T-helper 2 cell (primary cell): Measurements from ENCODE around the gene ARMH1.
"Not testable (repeated sequence)": the region's sequence is repeated elsewhere in the genome, so short reads cannot be mapped to it uniquely, and the experiment has no call there.

ENCODE experiments used
- DNase-seq, 5 experiments: peaks; one replicate each; pipeline versions ENCODE4 v3.0.0 to v3.0.0-alpha.2; 2012 to 2022

The ARMH1 gene

DNA sequence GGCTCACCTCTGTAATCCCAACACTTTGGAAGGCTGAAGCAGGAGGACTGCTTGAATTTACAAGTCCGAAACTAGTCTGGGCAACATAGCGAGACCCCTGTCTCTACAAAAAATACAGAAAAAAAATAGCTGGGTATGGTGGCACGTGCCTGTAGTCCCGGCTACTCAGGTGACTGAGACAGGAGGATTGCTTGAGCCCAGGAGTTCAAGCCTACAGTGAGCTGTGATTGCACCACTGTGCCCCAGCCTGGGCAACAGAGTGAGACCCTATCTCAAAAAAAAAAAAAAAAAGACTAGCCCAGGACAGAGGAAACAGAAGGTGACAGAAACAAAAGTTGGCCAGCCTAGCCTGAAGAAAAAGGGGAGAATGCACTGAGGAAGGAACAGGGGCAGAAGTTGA is 21.2 kb downstream of the ARMH1 start:
- DNase-seq = no peak

DNA sequence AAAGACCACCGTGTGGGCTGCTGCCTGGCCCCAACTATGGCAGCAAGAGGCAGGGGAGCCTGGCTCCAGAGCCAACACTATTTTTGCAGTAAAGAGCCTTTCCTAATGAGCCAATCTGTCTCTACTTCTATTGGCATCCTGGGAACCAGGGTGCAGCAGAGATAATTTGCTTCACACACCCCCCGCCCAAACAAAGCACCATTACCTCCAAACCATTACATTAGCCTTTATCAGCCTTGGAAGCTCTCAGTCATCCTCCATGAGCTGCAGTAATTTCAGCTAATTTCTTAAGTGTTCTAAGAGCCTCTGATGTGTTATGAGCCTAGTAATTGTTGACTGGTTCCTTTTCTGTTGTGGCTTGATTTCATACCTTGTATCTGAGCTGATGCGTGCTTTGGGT is 21.6 kb downstream of the ARMH1 start:
- no peak for DNase-seq

DNA sequence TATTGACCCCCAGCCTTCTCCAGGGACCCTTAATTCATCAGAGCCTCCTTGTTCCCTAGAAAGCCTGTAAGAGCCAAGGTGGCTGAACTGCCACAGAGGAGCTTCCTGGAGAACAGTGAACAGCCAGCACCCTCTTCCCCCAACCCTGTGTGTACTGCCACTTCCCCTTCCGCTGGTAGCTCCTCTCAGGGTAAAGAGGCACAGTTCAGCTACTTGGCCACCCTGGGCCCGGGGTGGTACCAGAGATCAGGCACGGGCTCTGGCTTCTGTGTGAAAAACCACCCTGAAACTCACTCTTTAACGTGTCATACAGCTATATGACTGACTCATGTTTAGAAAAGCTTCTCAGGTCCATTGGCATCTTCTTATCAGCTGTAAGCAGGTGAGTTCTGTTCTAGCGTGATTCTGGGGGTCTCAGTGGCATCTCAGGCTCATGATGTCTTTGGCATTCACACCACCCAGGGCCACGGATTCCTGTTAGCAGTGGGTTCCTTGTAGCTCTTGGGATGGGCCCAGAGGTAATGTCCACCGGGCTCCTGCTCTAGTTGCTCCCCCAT is 22.4 kb downstream of the ARMH1 start:
- DNase-seq = peak in 2 of 5 experiments; percentile 20 to 74

DNA sequence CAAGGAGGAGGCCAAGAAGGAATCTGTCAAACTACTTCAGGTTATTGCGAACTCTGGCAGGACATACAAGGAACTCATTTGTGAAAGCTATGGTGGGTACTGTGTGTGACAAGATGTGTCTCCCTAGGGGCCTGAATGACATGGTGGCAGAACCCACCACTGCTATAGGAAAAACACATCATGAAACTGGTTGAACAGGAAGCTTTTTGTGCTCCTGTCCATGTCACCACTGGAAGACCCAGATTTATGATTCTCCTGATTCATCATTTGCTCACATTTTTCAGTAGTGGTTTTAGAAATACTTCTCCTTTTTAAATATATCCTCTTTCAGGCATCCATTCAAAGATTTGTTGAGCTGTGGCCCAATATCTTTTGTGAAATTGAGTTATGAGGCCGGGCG is 23.6 kb downstream of the ARMH1 start:
- no peak for DNase-seq

DNA sequence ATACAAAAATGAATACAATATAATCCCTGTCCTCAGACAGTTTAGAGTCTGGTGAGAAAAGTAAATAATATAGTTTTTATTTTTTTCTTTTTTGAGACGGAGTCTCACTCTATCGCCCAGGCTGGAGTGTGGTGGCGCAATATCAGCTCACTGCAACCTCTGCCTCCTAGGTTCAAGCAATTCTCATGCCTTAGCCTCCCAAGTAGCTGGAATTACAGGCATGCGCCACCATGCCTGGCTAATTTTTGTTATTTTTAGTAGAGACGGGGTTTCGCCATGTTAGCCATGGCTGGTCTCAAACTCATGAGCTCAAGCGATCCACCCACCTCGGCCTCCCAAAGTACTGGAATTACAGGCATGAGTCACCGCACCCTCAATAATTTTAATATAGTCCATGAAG is 24.9 kb downstream of the ARMH1 start:
- DNase-seq = not testable (repeated sequence)

DNA sequence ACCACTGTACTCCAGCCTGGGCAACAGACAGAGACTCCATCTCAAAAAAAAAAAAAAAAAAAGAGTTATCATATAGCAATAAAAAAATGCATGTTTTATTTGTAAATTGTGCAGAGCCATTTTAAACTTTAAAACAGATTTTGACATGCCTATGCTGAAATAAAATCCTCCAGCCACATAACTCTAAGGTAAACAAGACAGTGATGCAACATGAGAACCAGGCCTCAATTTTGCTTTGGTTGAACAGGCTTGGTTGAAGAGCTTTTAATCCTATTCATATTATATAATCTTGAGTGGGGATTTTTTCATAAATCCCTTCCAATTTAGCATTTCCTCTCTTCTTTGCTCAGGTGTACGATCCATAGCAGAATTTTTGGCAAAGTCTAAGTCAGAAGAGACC is 26.1 kb downstream of the ARMH1 start:
- DNase-seq = no peak

DNA sequence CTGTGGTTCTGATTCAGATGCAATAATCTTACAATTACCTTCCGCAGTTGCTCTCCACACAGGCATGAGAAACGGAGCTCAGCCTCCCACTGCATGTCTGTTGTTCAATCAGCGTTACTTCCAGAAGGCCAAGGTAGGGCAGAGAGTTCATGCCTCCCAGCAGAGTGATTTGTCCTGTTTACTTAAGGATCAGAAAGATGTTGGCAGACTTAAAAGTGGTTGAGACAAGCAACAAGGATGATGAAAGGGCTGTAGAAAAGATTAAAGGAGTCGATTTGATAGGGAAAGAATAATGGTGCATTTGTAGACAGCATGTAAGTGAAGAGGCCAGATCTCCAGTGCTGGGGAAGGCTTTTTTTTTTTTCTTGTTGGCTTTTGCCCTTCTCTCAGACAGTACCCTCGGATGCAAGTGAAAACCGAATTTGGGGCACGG is 26.6 kb downstream of the ARMH1 start:
- DNase-seq = no peak

DNA sequence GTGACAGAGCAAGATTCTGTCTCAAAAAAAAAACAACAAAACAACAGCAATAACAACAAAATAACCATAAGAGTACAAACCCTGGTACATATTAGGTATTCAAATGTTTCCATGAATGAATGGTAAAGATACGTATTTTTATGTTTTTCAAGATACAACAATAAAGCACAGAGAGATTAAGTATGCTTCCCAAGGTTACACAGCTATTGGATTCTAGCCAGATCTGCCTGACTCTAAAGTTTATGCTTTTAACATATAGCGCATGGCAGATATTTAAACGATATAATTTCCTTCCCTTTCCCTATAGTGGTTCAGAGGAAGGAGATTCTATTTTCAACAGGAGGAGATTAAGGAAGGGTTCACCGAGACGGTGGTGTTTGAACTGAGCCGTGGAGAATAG is 31.0 kb downstream of the ARMH1 start:
- DNase-seq = no peak

DNA sequence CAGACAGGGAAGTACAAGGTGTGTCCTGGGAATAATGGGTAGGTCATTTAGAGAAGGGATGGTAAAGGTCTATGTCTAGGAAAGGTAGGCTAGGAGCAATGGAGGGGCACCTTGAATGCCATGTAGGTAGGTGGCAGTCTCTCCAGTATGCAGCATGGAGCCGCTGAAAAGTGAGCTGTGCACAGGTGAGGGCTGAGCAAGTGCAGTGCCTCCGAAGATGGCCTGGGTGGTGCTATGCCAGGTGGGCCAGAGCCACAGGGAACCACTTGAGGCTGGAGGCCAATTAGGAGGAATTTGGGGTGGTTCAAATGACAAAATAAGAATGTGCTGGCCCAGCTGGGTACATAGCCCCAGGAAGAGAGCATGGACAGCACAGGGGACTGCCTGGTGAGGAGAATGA is 31.4 kb downstream of the ARMH1 start:
- no peak for DNase-seq

DNA sequence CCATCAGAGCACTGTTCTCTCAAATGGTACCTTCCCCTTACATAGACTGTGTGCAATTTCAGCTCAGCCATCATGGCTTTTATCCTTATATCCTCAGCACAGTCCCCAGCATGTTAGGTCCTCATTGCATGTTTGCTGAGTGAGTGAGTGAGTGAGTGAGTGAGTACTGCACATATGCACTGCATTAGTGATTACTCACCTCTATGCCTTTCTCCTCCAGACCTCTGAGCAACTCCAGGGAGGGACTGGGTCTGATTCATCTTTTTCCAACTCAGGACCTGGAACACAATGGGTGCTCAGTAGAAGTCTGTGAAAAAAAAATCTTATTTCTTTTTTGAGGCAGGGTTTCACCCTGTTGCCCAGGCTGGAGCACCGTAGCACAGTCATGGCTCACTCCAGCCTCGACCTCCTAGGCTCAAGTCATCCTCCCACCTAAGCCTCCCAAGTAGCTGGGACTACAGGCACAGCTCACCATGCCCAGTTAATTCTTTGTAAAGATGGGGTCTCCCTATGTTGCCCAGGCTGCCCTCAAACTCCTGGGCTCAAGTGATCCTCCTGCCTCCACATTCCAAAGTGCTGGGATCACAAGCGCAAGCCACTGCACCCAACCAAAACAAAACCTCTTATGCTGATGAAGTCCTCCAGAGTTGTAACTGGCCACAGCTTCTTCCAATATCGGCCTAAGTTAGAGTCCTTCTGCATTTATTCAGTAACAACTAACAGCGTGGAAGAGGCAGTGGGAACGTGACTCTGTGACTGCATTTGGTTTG is 32.8 kb downstream of the ARMH1 start:
- DNase-seq = no peak

DNA sequence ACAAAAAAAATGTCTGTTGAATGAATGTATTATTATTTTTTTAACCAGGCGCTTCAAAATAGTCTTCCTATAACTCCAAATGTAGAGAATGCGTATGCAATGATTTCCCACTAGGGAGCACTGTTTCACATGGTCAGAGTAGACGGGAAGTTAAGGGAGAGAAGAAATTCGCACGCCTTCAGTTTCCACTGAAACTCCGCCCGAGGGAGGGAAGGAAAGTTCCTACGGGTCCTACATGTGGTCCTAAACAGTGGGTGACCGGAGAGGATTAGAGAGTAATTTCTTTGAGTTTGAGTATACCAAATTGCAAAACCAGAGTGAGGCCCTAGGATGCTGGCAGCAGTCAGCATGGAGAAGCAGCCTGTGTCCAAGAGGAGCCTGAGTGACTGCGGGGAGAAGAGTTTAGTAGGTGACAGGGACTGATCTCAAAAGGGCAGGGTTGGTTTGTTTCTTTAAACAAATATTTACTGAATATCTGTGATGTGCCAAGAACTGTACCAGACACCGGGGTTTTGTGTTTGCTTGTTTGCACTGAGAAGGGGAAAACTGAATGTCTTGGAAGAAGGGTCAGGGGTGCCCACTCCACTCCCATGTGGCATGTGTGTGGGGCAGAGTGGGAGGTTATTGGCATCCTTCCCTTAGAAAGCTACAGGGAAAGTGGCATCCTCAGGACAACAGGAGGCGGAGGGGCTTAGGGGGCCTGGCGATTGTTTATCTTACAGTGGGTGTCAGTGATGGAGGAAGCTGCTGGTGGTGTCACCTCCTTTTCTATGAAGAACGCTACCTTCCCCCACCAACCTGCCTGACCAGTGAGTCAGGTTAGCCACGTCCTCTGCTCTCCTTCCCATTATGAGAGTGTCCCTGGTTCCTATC is 33.7 kb downstream of the ARMH1 start:
- DNase-seq = peak in 1 of 5 experiments; percentile 57

DNA sequence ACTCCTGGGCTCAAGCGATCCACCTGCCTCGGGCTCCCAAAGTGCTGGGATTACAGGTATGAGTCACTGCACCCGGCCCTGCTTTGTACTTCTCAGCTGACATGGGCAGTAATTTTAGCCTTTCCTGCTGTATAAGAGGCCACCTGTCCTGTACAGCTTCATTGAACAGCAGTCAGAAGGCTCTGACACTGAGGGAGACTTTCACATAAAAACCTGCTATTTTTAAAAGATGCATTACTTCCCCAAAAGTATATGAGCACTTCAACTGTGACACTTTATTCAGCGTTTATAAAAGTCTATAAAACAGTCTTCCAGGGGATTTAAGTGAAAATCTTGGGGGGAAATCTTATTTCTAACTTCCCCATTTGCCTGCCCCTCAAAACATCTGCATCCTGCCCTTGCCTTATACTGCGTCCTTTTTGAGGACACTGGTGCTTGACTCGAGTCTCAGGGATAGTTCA is 38.8 kb downstream of the ARMH1 start:
- DNase-seq = no peak

DNA sequence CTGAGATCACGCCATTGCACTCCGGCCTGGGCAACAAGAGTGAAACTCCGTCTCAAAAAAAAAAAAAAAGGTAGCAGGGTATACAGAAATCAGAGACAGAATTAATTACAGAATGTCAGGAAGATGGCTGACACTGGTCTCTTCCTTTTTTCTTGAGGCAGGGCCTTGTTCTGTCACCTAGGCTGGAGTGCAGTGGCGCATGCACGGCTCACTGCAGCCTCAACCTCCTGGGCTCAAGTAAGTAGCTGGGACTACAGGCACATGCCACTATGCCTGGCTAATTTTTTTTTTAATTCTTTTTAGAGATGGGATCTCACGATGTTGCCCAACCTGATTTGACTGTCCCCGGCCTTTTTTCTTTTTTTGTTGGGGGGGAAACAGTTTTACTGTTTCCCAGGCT is 40.0 kb downstream of the ARMH1 start:
- no peak for DNase-seq

DNA sequence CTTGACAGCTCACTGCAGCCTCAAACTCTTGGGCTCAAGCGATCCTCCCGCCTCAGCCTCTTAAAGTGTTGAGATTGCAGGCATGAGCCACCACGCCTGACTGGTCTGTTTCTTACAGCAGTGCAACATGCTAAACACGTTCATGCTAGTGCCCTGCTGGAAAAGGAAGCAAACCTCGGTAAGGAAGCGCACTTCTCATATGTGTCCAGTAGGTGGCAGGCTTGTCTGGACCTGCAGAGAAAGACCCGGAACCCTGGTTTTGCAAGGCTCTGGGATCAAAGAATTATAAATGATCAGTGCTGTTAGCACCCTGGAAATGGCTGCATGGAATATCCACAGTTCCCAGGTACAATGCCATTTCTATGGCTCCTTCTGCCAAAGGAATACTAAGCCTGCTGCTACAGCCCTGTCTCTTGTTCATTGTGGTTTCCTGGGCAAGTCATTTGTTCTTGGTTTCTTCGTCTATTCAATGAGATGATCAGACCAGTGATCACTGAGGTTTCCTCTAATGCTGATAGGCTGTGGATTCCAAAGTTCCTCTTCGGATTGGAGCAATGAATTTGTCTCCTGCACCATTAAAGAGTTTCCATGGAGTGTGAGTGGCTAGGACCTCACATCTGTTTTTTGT is 40.5 kb downstream of the ARMH1 start:
- DNase-seq = peak in 4 of 5 experiments; percentile 38 to 85 (median 51)

DNA sequence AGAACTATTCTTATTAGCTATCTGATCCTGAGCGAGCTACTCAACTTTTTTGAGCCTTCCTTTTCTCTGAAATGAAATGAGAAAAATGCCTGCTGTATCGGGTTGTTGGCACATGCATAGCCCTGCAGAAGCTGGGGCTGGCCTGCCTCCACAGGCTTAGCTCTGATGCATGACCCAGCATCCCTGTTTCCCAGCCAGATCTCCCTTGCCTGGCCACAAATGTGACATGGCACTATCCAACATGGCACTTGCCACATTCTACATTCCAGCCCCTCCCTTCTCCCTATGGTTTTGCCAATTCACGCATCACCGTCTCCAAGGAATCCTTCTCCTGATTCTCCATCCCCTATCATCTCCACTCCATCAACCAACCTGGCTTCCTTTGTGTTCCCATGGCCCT is 42.6 kb downstream of the ARMH1 start:
- no peak for DNase-seq

DNA sequence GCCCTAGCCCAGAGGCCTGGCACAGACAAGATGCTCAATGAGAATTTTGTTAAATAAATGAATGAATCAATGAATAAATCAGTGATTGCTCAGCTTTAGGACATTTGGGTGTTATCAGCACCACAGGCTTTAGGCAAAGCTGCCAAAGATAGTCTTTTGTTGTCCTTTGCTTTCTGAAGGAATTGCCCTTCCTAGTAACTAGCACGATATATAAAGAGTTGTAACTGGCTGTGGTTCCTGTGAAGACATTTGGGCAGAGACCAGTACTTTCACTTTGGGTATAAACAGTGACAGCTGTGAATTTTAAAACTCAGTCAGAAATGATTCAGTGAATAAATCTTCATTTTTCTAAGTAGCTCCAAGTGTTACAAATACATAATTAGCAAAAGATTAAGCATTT is 43.1 kb downstream of the ARMH1 start:
- peak in 1 of 5 experiments; percentile 45 for DNase-seq

DNA sequence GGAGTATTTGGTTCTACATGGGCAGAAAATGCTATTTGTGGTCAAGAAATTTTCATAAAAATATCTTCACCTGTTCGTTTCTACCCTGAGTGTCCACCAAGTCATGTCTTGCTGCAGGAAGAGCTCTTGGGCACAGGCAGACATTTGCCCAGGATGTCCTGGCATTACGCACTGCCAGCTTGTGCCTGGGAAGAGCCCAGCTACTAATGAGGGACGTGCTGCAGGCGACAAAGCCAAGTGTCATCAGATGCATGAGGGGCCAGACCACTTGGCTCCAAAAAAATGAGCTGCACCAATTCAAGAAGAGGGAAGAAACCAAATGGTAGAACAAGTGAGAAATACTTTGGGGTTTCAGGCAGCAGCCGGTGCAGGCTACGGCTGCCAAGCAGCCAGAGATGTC is 43.6 kb downstream of the ARMH1 start:
- no peak for DNase-seq

DNA sequence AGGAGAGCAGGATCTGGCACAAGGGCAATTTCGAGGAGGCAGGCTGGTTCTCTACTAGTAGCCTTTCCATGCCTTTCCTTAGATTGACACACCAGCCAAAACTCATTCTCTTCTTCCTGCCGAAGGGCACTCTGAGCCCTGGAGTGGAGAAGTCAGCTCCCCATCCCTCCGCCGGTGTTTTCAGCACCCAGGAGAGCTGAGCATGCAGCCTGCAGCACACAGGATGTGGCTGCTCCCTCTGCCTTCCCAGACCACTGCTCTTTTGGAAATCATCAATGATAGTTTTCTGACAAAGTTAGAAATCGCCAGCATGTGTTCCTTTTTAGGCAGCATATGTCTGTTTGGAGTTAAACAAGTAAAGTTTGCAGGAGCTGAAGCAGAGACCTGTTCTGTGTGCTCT is 44.8 kb downstream of the ARMH1 start:
- peak in 1 of 5 experiments; percentile 34 for DNase-seq

DNA sequence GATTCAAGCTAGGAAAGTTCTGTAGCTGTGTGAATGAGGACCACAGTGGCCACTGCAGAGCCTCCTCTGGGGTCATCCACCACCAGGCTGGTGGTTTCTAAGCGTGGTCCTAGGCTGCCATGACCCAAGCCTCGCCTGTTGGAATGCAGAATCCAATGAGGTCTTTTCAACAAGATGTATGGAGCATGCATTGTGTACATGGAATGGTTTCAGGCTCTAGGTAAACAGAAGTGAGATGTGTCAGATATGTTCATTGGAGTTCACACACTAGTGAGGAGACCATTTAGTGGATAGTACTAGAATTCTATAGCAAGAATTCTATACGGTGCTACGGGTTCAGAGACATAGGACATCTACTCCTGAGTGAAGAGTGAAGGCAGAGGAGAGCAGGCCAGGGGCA is 45.8 kb downstream of the ARMH1 start:
- no peak for DNase-seq

DNA sequence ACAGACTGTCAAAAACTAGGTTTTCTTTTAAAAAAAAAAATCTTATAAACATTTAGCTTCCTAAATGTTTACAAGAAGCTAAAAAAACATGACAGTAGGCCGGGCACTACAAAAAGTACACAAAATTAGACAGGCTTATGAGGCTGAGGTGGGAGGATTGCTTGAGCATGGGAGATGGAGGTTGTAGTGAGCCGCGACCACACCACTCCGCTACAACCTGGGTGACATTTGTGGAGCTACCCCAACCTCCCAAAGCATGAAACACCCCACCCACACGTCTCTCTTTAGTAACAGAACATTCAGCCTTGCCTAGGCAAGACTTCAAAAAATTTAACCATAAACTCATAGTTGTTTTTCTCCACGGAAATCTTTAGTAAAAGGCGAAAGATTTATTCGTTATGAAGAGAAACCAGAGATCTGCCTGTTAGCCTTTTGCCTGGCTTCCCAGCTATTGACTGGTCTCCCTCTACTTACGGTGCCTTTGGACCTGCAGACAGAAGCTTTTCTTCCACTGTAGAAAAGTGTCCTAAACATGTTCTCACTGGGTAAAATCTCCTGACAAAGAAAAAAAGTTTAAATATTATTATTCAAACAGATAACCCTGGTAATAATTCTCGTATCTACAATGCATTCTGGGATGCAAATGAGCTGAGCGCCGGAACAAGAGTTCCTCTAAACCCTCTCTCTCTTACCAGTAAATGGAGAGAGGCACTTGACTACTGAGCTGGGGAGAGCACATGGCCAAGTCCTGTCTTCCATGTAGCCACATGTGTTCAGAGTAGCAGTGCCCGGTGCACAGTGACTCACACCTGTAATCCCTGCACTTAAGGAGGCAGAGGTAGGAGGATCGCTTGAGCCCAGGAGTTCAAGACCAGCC is 47.2 kb downstream of the ARMH1 start:
- peak in 4 of 5 experiments; percentile 41 to 99 (median 72) for DNase-seq

DNA sequence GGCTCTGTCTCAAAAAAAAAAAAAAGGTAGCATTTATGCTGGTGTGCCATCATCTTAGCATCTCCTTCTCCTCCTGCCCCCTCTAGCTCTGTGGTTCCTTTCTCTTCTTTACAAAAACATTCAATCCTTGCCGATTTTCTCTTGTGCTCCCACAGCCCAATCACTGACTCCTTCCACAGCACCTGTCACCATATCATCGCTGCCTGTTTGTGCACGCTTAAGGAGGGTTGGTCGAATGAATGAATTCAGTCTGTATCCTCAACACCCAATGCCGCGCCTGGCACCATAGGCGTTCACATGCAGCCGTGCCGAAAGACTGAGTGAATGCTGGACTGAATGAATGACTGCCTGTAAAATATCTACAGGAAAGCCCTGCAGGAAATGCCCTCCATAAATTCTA is 48.5 kb downstream of the ARMH1 start:
- peak in 1 of 5 experiments; percentile 57 for DNase-seq
